GM23338 (cell line): ENCODE results near the gene MARF1. TPM values are rescaled to one million over a fixed set of nuclear protein-coding genes. Genes with fewer than 3 reads are reported as not detected.

Source experiments
- ATAC-seq: fragments of 200-7000 bp; cut with Tn5 transposase; 3 replicates; pipeline ENCODE4 v1.9.1; 2020
- DNase-seq: peaks from one replicate; pipeline ENCODE4 v3.0.0-alpha.2; 2015; ENCODE audit warnings: low spot score
- H2AFZ ChIP-seq: fragments of 200-600 bp; sonication (generic); 2 replicates; pipeline ENCODE4 v1.8.0; 2016; ENCODE audit warnings: antibody characterized with exemption, mild to moderate bottlenecking, moderate library complexity
- H3F3A ChIP-seq: fragments of 200-600 bp; sonication (generic); replicated peaks from 2 replicates; pipeline ENCODE4 v1.8.0; 2017; ENCODE audit warnings: antibody characterized with exemption, mixed run types, low read depth
- H3K27ac ChIP-seq: fragments of 200-600 bp; sonication (generic); 2 replicates; pipeline ENCODE4 v1.6.1; 2016; ENCODE audit warnings: low read depth
- H3K27me3 ChIP-seq: fragments of 200-600 bp; sonication (generic); 2 replicates; pipeline ENCODE4 v1.8.0; 2016; ENCODE audit warnings: mild to moderate bottlenecking, mixed run types, moderate library complexity; ENCODE audit not compliant: insufficient read depth
- H3K36me3 ChIP-seq: fragments of 200-600 bp; sonication (generic); 2 replicates; pipeline ENCODE4 v1.8.0; 2016; ENCODE audit warnings: mild to moderate bottlenecking; ENCODE audit not compliant: insufficient read depth
- H3K4me1 ChIP-seq: fragments of 200-600 bp; sonication (generic); 2 replicates; pipeline ENCODE4 v1.8.0; 2016; ENCODE audit warnings: mild to moderate bottlenecking, moderate library complexity; ENCODE audit not compliant: insufficient read depth
- H3K4me2 ChIP-seq: fragments of 200-600 bp; sonication (generic); 2 replicates; pipeline ENCODE4 v1.7.1; 2017; ENCODE audit warnings: mixed run types
- H3K4me3 ChIP-seq: fragments of 200-600 bp; sonication (generic); 2 replicates; pipeline ENCODE4 v1.6.1; 2016; ENCODE audit warnings: mixed run types
- H3K79me2 ChIP-seq: fragments of 200-600 bp; sonication (generic); replicated peaks from 2 replicates; pipeline ENCODE4 v1.8.0; 2017; ENCODE audit warnings: mild to moderate bottlenecking; ENCODE audit not compliant: insufficient read depth
- H3K9me2 ChIP-seq: fragments of 200-600 bp; sonication (generic); 2 replicates; pipeline ENCODE4 v1.8.0; 2017; ENCODE audit not compliant: insufficient read depth
- H4K20me1 ChIP-seq: fragments of 200-600 bp; sonication (generic); replicated peaks from 2 replicates; pipeline ENCODE4 v1.8.0; 2017; ENCODE audit warnings: mild to moderate bottlenecking; ENCODE audit not compliant: insufficient read depth
- H3K27ac Mint-ChIP-seq: 2 replicates; pipeline ENCODE4 v1.8.0; 2020; ENCODE audit warnings: inconsistent platforms, mild to moderate bottlenecking, moderate library complexity, mixed read lengths
- H3K27me3 Mint-ChIP-seq: 3 replicates; pipeline ENCODE4 v1.8.0; 2022; ENCODE audit warnings: low read depth, mild to moderate bottlenecking, moderate library complexity, mixed read lengths, inconsistent platforms; ENCODE audit not compliant: insufficient read depth, poor library complexity
- H3K36me3 Mint-ChIP-seq: 3 replicates; pipeline ENCODE4 v1.8.0; 2021; ENCODE audit warnings: low read depth, mild to moderate bottlenecking, inconsistent platforms, moderate library complexity, mixed read lengths
- H3K4me1 Mint-ChIP-seq: 3 replicates; pipeline ENCODE4 v1.8.0; 2020; ENCODE audit warnings: mild to moderate bottlenecking, inconsistent platforms, mixed read lengths
- H3K4me3 Mint-ChIP-seq: 3 replicates; pipeline ENCODE4 v1.8.0; 2021; ENCODE audit warnings: moderate library complexity, mild to moderate bottlenecking, inconsistent platforms, mixed read lengths
- H3K9me3 Mint-ChIP-seq: 3 replicates; pipeline ENCODE4 v1.8.0; 2020; ENCODE audit warnings: moderate library complexity, mild to moderate bottlenecking, inconsistent platforms, mixed read lengths
- CREB1 ChIP-seq: fragments of 250-450 bp; sonication (Bioruptor Pico); IDR thresholded peaks from 2 replicates; pipeline ENCODE4 v1.5.0; 2020; ENCODE audit warnings: low read depth, mild to moderate bottlenecking, moderate library complexity
- CTCF ChIP-seq, 2 experiments: fragments of 200-600 bp in 1 of 2; sonication (generic) in 1 of 2; conservative IDR thresholded peaks; 2 replicates each; pipeline versions ENCODE4 v1.5.1 to v1.6.1; 2016 to 2017; ENCODE audit warnings: antibody characterized with exemption in 2 of 2, low read depth in 2 of 2, mild to moderate bottlenecking in 2 of 2, moderate library complexity in 1 of 2
- EZH2 ChIP-seq: fragments of 200-600 bp; sonication (generic); IDR thresholded peaks from one replicate; pipeline ENCODE4 v1.8.0; 2017; ENCODE audit warnings: antibody characterized with exemption, mild to moderate bottlenecking, low read depth; ENCODE audit not compliant: unreplicated experiment
- EZH2phosphoT487 ChIP-seq: fragments of 200-600 bp; sonication (generic); IDR thresholded peaks from one replicate; pipeline ENCODE4 v1.8.1; 2018; ENCODE audit warnings: antibody characterized with exemption; ENCODE audit not compliant: unreplicated experiment
- JUNB ChIP-seq: IDR thresholded peaks from one replicate; pipeline ENCODE4 v1.6.1; 2016; ENCODE audit warnings: antibody characterized with exemption; ENCODE audit not compliant: unreplicated experiment
- NANOG ChIP-seq: IDR thresholded peaks from 2 replicates; pipeline ENCODE4 v1.6.1; 2016; ENCODE audit warnings: antibody characterized with exemption, borderline replicate concordance
- POLR2AphosphoS5 ChIP-seq: IDR thresholded peaks from 2 replicates; pipeline ENCODE4 v1.6.1; 2016; ENCODE audit warnings: antibody characterized with exemption, low read depth
- REST ChIP-seq: IDR thresholded peaks from one replicate; pipeline ENCODE4 v1.6.1; 2018; ENCODE audit warnings: antibody characterized with exemption; ENCODE audit not compliant: unreplicated experiment
- STAT1 ChIP-seq: IDR thresholded peaks from one replicate; pipeline ENCODE4 v1.6.1; 2016; ENCODE audit warnings: antibody characterized with exemption; ENCODE audit not compliant: unreplicated experiment
- ZNF114 ChIP-seq: fragments of 250-450 bp; sonication (Bioruptor Pico); IDR thresholded peaks from 2 replicates; pipeline ENCODE4 v1.5.0; 2020; ENCODE audit warnings: mild to moderate bottlenecking, moderate library complexity
- ZNF331 ChIP-seq: fragments of 250-450 bp; sonication (Bioruptor Pico); IDR thresholded peaks from 2 replicates; pipeline ENCODE4 v1.5.0; 2020; ENCODE audit warnings: low read depth, mild to moderate bottlenecking, moderate library complexity
- polyA plus RNA-seq: library from polyadenylated mRNA; unstranded; fragments of >200 nt; fragmentation: Nextera tagmentation; extraction: Ambion mirVana; gene quantifications from 2 replicates; pipeline ENCODE4 v1.2.1, GENCODE V29; 2016
- total RNA-seq: library from RNA; depleted of rRNA; stranded (reverse); fragments of >200 nt; shearing (Covaris generic); gene quantifications from 2 replicates; pipeline ENCODE4 v1.2.3, GENCODE V29; 2014
- TF ChIP-seq, protein P1 (sequence below): fragments of 250-450 bp; sonication (Bioruptor Pico); IDR thresholded peaks from 2 replicates; pipeline ENCODE4 v1.5.0; 2020; ENCODE audit warnings: mild to moderate bottlenecking, moderate library complexity
- TF ChIP-seq, protein P2 (sequence below): IDR thresholded peaks from 2 replicates; pipeline ENCODE4 v1.6.1; 2016; ENCODE audit warnings: antibody characterized with exemption

Gene MARF1
- total and polyA plus RNA-seq, 2 experiments from 2014 or later, result 8.3 to 16.0 TPM

GRCh38 chr16:15691046-15691445 is 48.1 kb upstream of the MARF1 start:
- DNase-seq (no peak), ATAC-seq (no peak)
- H3K27me3 Mint-ChIP-seq, result no peaks in the 10 kb centered on the region
- TF ChIP-seq EZH2, result no peak
- TF ChIP-seq NANOG, result no peak
- no peak for TF ChIP-seq CTCF (conservative IDR thresholded peaks at IDR 0.05; ENCODE audit: low read depth in 2 of 2)
- TF ChIP-seq ZNF331 (CRISPR knock-in tag), result no peak
- TF ChIP-seq POLR2AphosphoS5, result no peak
- TF ChIP-seq STAT1, result no peak
- TF ChIP-seq REST, result no peak
- TF ChIP-seq, protein P1, sequence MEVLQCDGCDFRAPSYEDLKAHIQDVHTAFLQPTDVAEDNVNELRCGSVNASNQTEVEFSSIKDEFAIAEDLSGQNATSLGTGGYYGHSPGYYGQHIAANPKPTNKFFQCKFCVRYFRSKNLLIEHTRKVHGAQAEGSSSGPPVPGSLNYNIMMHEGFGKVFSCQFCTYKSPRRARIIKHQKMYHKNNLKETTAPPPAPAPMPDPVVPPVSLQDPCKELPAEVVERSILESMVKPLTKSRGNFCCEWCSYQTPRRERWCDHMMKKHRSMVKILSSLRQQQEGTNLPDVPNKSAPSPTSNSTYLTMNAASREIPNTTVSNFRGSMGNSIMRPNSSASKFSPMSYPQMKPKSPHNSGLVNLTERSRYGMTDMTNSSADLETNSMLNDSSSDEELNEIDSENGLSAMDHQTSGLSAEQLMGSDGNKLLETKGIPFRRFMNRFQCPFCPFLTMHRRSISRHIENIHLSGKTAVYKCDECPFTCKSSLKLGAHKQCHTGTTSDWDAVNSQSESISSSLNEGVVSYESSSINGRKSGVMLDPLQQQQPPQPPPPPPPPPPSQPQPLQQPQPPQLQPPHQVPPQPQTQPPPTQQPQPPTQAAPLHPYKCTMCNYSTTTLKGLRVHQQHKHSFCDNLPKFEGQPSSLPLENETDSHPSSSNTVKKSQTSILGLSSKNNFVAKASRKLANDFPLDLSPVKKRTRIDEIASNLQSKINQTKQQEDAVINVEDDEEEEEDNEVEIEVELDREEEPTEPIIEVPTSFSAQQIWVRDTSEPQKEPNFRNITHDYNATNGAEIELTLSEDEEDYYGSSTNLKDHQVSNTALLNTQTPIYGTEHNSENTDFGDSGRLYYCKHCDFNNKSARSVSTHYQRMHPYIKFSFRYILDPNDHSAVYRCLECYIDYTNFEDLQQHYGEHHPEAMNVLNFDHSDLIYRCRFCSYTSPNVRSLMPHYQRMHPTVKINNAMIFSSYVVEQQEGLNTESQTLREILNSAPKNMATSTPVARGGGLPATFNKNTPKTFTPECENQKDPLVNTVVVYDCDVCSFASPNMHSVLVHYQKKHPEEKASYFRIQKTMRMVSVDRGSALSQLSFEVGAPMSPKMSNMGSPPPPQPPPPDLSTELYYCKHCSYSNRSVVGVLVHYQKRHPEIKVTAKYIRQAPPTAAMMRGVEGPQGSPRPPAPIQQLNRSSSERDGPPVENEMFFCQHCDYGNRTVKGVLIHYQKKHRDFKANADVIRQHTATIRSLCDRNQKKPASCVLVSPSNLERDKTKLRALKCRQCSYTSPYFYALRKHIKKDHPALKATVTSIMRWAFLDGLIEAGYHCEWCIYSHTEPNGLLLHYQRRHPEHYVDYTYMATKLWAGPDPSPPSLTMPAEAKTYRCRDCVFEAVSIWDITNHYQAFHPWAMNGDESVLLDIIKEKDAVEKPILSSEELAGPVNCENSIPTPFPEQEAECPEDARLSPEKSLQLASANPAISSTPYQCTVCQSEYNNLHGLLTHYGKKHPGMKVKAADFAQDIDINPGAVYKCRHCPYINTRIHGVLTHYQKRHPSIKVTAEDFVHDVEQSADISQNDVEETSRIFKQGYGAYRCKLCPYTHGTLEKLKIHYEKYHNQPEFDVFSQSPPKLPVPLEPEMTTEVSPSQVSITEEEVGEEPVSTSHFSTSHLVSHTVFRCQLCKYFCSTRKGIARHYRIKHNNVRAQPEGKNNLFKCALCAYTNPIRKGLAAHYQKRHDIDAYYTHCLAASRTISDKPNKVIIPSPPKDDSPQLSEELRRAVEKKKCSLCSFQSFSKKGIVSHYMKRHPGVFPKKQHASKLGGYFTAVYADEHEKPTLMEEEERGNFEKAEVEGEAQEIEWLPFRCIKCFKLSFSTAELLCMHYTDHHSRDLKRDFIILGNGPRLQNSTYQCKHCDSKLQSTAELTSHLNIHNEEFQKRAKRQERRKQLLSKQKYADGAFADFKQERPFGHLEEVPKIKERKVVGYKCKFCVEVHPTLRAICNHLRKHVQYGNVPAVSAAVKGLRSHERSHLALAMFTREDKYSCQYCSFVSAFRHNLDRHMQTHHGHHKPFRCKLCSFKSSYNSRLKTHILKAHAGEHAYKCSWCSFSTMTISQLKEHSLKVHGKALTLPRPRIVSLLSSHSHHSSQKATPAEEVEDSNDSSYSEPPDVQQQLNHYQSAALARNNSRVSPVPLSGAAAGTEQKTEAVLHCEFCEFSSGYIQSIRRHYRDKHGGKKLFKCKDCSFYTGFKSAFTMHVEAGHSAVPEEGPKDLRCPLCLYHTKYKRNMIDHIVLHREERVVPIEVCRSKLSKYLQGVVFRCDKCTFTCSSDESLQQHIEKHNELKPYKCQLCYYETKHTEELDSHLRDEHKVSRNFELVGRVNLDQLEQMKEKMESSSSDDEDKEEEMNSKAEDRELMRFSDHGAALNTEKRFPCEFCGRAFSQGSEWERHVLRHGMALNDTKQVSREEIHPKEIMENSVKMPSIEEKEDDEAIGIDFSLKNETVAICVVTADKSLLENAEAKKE (CRISPR knock-in tag), result no peak
- TF ChIP-seq JUNB, result no peak
- TF ChIP-seq ZNF114 (CRISPR knock-in tag), result no peak
- TF ChIP-seq, protein P2, sequence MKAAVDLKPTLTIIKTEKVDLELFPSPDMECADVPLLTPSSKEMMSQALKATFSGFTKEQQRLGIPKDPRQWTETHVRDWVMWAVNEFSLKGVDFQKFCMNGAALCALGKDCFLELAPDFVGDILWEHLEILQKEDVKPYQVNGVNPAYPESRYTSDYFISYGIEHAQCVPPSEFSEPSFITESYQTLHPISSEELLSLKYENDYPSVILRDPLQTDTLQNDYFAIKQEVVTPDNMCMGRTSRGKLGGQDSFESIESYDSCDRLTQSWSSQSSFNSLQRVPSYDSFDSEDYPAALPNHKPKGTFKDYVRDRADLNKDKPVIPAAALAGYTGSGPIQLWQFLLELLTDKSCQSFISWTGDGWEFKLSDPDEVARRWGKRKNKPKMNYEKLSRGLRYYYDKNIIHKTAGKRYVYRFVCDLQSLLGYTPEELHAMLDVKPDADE, result no peak
- no peak for TF ChIP-seq EZH2phosphoT487
- TF ChIP-seq CREB1, result no peak
- Histone ChIP-seq H4K20me1 (0 out of 2 replicates have a peak, but pooled peaks cover 3% of the 10 kb centered on the region), H3K79me2 (no peaks in the 10 kb centered on the region), H3K4me3 (no peak overlapping the region), H3K27me3 (no peaks in the 10 kb centered on the region), H3K4me2 (no peak overlapping the region), H3F3A (no peaks in the 10 kb centered on the region), H3K36me3 (peaks cover 3% of the 10 kb centered on the region; the same call in 1 of the 2 replicates), H2AFZ (no peak overlapping the region), H3K27ac (no peak overlapping the region), H3K4me1 (no peaks in the 10 kb centered on the region), H3K9me2 (no peaks in the 10 kb centered on the region)
- H3K9me3 Mint-ChIP-seq, result no peaks in the 10 kb centered on the region
- H3K4me1 Mint-ChIP-seq, result no peaks in the 10 kb centered on the region
- no peak overlapping the region for H3K4me3 Mint-ChIP-seq
- H3K36me3 Mint-ChIP-seq, result peaks cover 48% of the 10 kb centered on the region
- H3K27ac Mint-ChIP-seq, result no peak overlapping the region
